SKM-1 treated with dmso at 0.1 percent for 144 hours (cell line): Measurements from ENCODE around the gene TUBB4B.
"Not testable (repeated sequence)": the region's sequence is repeated elsewhere in the genome, so short reads cannot be mapped to it uniquely, and the experiment has no call there.

Experiments used
- DNase-seq: peaks from one replicate; lab custom pipeline; 2025; ENCODE audit not compliant: unreplicated experiment; lab: John Stamatoyannopoulos, UW

The TUBB4B gene

DNA sequence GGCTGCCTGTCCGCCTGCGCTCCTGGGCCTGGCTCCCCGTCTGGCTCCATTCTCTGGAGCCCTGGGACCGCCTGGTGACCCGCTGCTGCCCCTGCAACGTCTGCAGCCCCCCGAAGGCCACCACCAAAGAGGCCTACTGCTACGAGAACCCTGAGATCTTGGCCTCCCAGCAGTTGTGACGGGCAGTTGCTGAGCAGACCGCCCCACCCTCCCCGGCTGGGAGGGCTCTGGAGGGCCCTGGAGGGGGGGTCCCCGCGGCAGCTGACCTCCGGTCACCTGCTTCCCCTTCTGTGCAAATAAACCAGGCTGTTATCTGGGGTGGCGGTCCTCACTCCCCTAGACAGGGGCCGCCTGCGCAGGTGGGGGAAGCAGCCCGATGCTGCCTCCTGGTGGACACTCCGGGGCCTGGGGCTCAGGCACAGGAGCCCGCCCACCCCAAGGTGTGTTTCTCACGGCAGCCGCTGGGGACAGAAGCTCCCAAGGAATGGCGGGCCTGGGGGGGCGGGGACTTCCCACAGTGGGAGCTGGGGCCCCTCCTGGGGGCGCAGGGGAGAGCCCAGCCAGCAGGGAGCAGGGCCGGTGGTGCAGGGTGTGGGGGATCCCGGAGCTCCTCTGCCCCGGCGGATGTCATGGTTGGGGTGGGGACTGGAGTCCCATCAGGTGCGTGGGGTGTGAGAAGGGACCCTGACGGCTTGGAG, 4.7 kb upstream of the TUBB4B start:
- DNase-seq = peak; percentile 77

DNA sequence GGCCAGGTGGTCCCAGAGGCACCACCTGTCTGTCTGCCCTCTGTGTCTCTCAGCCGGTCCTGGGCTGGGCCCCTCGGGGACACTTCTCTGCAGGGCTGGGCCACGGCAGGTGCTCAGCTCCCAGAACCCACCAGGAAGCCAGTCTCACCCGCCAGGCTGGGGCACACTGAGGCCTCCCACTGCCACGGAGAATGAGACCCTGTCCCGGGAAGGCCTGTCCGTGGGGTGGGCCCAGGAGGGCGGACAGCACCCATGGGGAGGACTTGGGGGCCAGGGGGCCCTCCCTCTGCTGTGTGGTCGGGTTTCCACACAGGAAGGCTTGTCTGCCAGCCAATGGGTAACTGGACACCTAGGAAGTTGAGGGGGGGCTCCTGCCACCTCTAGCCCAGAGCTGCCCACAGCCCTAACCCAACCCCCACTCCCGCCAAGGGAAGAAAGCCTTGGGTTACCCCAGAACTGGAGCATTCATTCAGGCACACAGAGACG, 4.1 kb upstream of the TUBB4B start:
- DNase-seq = no peak

DNA sequence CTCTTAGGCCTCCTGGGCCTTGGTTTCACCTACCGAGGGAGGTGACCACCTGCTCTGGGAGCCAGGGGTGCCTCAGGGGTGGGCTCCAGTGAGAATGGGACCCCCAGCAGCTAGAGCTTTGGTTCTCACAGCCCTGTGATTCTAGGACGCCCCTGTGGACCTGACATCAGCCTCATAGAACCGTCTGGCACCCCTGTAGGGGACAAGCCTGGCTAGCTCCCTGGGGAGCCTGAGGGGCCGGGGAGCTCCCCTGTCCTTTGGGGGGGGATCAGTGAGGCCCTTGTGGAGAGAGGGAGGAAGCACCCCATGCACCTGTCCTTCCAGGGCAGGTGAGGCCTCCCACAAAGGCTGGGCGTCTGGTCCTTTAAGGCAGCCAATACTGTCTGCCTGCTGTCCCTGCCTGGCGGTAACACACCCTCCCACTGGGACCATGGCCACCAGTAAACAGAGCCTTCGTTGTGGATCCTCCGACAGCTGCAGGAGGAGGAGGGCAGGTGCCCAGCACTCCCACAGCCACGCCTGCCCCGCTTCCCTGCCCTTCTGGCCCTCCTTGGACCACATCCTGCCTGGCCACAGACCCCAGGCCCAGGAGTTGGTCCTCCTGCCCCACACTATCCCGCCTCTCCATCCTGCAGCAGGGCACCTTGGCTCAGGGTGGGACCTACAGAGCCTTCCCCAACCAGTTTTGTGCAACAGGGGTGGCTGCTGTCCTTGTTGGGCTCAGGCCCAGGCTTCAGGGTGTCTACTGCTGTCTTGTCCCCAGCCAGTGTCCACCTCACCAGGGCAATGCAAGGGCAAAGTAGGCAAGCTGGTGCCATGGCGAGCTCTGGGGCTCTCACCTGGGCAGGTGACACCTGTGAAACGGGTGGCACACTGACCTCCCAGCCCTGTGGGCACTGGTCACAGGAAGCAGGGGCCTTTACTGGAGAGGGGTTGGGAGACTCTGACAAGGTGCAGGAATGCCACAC, 3.0 kb upstream of the TUBB4B start:
- DNase-seq = no peak

DNA sequence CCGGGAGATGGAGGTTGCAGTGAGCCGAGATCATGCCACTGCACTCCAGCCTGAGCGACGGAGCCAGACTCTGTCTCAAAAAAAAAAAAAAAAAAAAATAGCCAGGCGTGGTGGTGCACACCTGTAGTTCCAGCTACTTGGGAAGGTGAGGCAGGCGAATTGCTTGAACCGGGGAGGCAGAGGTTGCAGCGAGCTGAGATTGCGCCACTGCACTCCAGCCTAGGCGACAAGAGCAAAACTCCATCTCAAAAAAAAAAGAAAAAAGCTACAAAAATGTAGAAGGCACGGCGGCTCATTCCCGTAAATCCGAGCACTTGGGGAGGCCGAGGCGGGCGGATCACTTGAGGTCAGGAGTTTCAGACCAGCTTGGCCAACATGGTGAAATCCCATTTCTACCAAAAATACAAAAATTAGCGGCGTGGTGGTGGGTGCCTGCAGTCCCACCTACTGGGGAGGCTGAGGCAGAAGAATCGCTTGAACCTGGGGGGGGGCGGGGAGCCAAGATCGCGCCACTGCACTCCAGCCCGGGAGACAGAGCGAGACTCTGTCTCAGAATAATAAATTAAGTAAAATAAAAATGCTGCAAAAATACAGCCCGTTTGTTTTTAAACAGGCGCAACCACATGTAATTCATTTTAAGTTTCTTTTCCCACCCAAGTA, 1.4 kb upstream of the TUBB4B start:
- DNase-seq = not testable (repeated sequence)

DNA sequence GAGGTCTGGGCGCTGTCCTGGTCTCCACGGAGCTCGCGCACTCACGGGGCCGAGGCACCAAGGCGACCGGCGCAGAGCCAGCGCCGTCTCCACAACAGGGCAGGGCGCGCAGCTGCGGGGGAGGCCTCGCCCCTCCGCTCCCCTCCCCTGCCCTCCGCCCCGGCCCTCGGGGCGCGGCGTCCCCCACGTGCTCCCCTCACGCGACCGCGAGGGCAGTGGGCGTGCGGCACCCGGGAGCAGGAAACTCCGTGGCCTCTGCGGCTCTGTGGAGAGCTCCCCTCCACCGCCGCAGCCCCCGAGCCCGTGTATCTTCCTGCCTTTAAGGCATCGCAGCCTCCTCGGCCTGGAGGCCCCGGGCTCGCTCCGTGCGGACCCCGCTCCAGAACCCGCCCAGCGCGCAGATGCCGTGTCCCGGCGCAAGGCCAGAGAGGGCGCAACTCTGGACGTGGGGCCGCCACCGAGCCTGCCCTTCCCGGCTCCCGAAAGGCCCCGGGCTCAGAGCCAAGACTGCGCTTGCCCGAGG, 708 bp upstream of the TUBB4B start:
- DNase-seq = peak; percentile 62

DNA sequence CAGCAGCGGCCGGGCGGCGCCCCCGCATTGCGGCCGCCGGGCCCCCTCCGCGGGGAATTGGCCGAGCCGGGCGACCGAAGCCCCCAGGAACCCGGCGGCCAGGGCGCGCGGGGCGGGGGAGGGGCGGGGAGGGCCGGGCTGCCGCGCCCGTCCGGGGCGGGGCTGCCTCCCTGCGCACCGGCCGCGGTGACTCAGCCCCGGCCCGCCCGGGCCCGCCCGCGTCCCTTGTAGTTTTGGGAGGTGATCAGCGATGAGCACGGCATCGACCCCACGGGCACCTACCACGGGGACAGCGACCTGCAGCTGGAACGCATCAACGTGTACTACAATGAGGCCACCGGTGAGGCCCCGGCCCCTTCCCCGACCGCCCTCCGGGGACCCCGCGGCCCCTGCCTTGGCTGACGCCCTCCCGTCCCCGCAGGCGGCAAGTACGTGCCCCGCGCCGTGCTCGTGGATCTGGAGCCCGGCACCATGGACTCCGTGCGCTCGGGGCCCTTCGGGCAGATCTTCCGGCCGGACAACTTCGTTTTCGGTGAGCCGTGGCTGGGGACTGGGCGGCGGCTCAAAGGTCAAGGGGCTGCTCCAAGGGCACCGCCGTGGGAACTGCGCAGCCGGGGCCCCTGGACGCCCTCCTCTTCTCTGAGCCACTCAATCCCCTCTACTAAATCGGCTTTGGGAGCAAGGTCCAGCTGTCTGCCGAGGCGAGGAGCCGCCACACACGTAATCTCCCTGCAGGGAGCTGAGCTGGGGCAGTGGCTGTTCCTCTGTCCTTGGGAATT, 592 bp downstream of the TUBB4B start:
- no peak for DNase-seq

DNA sequence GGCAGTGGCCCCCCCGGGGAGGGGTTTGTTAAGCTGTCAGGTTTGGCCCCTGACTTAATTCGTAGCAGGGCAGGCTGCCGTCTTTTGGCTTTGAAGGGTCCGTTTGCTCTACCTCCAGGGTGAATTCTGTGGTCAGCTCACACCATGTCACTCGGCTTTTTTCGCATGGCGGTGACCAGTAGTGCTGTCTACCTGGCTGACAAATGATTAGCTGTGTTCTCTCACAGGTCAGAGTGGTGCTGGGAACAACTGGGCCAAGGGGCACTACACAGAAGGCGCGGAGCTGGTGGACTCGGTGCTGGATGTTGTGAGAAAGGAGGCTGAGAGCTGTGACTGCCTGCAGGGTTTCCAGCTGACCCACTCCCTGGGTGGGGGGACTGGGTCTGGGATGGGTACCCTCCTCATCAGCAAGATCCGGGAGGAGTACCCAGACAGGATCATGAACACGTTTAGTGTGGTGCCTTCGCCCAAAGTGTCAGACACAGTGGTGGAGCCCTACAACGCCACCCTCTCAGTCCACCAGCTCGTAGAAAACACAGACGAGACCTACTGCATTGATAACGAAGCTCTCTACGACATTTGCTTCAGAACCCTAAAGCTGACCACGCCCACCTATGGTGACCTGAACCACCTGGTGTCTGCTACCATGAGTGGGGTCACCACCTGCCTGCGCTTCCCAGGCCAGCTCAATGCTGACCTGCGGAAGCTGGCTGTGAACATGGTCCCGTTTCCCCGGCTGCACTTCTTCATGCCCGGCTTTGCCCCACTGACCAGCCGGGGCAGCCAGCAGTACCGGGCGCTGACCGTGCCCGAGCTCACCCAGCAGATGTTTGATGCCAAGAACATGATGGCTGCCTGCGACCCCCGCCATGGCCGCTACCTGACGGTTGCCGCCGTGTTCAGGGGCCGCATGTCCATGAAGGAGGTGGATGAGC, 1.4 kb downstream of the TUBB4B start:
- DNase-seq = no peak

DNA sequence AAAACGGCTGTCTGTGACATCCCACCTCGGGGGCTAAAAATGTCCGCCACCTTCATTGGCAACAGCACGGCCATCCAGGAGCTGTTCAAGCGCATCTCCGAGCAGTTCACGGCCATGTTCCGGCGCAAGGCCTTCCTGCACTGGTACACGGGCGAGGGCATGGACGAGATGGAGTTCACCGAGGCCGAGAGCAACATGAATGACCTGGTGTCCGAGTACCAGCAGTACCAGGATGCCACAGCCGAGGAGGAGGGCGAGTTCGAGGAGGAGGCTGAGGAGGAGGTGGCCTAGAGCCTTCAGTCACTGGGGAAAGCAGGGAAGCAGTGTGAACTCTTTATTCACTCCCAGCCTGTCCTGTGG, 2.2 kb downstream of the TUBB4B start:
- DNase-seq = not testable (repeated sequence)

DNA sequence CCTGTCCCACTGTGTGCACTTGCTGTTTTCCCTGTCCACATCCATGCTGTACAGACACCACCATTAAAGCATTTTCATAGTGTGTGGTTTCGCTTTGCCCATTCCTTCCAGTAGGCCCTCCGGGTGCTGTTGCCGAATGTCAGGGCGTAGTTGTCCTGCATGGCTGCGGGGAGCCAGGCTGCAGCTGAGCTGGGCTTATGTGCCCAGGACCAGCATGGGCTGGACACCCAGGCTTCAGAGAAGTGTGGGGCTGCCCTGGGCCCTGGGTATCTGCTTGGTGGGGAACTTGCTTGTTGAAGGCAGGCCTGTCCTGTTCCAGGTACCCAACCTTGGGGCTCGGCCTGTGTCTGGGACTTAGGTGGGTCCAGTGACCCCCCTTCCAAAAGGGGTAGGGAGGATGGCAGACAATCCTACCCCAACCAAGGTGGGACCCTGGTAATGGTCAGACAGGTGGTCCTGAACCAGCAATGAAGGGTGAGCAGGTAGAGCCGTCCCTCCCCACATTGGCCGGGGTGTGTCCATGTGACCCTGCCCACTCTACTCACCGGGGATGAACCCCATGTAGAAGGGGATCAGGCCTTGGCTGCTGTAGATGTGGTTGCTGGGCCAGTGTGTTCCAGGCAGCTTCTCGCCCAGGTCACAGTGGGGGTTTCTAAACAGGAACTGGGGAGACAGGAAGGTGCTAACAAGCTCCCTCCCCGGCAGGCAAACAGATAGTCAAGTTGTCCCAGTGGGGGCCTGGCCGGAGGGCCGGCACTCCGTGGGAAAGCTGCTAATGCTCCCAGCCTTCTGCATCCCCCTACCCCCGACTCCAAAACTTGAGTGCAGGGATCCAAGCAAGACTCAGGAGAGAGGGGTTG, 2.8 kb downstream of the TUBB4B start:
- no peak for DNase-seq

DNA sequence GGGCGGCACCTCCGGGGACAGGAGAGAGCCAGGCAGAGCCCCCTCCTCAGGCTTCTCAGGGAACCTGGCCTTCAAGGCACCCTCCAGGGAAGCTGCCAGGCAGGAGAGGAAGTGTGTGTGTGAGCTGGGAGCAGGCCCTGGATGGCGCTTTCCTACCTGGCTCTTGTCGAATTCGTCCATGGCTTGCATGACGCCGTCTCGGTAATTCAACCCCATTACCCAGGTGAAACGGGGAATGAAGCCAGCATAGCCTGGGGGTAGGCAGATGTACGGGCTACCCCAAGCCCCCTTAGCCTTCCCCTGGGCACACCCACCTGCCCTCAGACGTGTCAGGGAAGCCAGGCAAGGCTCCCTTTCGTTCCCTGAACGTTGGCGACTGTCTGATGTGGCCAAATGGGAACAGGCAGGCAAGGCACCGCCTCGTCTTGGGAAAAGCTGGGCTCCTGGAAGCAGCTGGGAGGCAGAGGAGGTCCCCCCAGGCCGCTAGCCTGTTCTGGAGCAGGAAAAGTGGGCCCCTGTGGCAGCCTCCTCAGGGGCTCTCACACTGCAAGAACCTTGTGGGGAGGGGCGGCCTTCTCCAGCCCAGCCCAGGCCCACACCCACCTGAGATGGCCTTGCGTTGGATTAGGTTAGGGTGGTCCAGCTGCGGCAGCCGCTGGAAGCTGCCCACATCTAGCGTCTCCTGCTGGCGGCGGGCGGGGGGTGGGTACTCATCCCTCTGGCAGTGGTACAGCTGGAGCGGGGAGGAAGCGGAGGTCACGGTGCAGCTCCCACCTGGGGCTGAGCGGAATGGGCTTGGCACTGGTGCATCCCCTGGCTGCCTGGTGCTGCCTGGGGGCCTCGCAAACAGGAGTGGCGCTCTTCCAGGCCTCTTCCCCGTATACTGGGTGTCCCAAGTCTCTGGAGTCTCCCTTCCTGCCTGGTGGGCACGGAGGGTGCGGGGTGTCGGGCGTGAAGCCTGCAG, 3.7 kb downstream of the TUBB4B start:
- no peak for DNase-seq

DNA sequence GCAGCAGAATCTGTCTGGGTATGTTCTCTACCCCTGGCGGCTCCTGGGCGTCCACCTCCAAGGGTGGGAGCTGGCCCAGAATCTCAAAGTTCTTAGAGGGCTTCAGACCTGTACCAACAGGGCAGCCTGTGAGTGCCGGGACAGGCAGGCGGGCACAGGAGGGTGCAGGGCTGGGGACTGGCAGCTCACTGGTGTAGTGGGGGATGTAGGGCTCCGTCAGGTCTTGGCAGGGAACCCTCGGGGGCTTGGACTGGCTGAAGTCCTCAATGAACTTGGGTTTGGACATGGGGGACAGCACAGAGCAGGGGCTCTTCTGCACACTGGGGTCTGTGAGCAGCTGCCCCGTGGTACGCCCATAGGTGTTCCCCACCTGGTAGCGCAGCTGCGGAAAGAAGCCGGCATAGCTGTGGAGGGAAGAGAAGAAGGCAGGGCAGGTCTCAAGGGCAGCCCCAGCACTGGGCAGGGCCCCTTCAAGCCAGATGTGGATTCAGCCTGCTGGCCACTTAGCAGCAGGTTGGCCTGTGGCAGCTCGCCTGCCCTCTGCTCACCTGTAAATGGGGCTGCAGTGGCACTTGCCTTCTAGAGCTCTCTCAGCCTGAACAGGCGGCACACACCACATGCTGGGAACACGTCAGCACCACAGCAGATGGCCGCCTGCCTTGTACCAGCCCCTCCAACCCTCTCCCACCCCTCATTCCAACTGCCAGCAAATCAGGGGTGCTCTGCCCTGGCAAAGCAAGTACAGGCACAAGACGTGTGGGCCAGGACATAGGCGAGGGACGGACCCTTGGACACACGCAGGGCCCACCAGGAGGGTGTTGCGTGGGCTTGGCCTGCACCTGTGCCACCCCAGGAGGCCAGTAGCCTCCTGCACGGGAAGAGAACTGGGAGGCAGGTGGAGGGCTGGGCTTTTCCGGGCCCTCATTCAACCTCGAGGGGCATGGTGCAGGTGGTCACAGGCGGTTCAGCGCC, 4.6 kb downstream of the TUBB4B start:
- DNase-seq = no peak

DNA sequence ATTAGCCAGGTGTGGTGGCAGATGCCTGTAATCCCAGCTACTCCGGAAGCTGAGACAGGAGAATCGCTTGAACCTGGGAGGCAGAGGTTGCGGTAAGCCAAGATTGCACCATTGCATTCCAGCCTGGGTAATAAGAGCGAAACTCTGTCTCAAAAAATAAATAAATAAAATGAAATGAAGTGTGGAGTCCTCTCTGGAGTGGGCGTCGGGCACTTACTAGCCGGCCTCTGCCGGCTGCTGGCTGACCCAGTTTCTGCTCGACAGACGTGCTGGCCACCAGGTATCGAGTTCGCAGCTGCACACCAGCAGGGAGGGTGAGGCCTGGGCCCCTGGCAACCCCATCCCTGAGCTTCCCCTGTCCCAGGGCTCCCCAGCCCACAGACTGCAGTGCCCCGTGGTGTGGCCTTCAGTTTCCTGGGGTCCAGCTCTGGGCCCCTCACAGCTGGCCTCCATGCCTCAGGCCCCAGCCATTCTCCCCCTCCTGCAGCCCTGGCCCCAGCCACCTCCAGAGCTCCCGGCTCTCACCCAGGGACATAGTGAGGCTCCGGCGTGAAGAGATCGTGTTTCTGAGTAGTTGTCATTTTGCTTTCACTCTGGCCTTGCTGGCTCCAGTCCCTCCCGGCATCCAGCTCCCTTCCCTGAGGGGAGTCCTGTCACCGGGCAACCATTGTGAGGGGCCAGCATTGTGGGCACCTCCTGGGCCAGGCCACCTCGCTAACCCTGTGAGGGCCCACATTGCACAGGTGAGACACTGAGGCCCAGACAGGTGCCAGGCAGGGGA, 6.2 kb downstream of the TUBB4B start:
- no peak for DNase-seq

DNA sequence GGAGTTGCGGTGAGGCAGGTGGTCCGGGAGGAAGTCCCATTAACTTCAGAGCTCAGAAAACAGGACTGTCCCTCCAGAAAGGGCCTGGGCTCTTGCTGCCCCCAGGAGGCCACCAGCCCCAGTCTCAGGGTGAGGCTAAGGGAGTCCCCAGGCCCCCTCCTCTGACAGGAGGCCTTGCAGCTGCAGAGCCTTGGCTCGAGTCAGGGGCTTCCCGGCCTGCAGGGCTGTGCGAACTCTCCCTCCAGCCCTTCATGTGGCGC, 6.8 kb downstream of the TUBB4B start:
- no peak for DNase-seq

DNA sequence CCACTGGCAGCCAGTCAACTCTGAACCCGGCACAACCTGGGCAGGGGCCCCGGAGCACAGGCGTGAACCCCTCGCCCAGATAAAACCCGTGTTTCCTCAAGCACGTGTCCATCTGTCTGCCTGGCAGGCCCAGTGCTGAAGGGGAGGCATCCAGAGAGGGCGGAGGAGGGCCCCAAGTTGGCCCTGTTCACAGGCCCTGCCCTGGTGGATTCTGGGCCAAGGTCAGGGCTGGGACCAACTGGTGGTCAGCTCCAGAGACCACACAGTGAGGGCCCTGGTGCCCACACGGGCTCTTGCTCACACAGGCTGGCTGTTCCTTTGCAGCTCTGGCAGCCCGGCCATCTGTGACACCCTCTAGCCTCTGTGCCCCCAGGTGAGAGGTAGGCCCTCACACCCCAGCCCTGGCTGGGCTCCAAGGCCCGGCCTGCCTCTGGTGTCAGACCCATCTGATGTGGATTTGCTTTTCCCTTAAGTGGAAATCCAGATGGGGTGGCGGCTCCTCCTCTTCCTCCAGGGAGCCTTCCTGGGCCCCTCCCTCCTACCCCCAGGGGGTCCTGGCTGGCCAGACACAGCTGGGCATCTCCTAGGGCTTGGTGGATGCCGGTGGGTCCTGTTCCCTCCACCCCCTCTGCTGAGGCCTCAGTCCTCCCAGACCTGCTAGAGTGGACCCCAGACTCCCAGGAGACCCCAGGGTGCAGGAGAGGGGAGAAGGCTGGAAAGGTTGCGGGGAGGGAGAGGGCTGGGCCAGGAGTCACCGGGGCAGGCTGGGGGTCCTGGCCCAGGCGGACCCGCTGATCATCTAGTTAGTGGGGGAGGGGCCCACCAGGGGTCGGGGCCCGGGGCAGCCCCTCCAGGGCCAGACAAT, 9.5 kb downstream of the TUBB4B start:
- no peak for DNase-seq

DNA sequence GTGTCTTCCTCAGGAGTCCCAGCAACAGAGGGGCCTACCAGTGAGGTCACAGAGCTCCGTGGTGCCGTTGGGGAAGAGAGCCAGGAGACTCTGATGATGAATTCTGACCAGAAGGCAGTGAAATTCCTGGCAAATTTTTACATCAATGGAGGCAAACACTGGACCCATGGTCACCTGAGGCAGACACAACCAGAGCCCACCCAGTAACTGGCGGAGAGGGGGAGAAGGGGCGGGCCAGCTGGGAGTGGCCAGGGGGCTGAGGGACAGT, 10.0 kb downstream of the TUBB4B start, which contains the start of gene STPG3:
STPG3 (plus strand) TSS at position 93 of the 268 bp plus-strand sequence; CDS start at position 94, 1 bp downstream.
- no peak for DNase-seq
